ENCODE data around the gene ALDH3A2. TPM values are rescaled to one million over a fixed set of nuclear protein-coding genes. Genes with fewer than 3 reads are reported as not detected.

The ALDH3A2 gene
- total and polyA plus RNA-seq, 2 of the 8 experiments (the other 6 are each of a cell fraction or from before 2014, with no cell fraction given) = 20.6 to 72.9 TPM

- Histone ChIP-seq H4K8ac (ENCODE audit: extremely low read depth, insufficient read depth, low read length) (peak within 1 kb of the TSS; percentile 58), H4K20me1 (replicated peaks in 1 of 2; ENCODE audit: control insufficient read depth in 1 of 2, insufficient read depth in 2 of 2, low read length in 2 of 2) (no peaks in the 10 kb centered on the region), H3K23ac (ENCODE audit: insufficient read length) (no peak within 1 kb of the TSS), H3K9ac (replicated peaks in 1 of 4; ENCODE audit: extremely low read depth in 1 of 4, low read depth in 3 of 4, low read length in 3 of 4) (no peak within 1 kb of the TSS), H3K23me2 (ENCODE audit: low read depth, low read length) (no peaks in the 10 kb centered on the region), H2BK120ac (replicated peaks; ENCODE audit: low read depth, low read length) (no peak within 1 kb of the TSS), H3K79me2 (ENCODE audit: control insufficient read depth in 1 of 2, insufficient read depth in 2 of 2, low read length in 2 of 2) (no peaks in the 10 kb centered on the region), H3K18ac (ENCODE audit: extremely low read depth, low read length) (peak within 1 kb of the TSS; percentile 48; the same call in 1 of the 2 replicates), H2BK15ac (ENCODE audit: low read length) (0 out of 2 replicates have a peak within 1 kb of the TSS, but pooled peaks have one; percentile 46), H3K4me1 (replicated peaks in 1 of 4; ENCODE audit: control insufficient read depth in 3 of 4, insufficient read depth in 4 of 4, low read length in 3 of 4) (peaks cover 0 to 8% (median 0%) of the 10 kb centered on the region in 4 experiments; a peak in 2 of 7 replicates), H2AK5ac (ENCODE audit: low read depth, low read length) (no peak within 1 kb of the TSS), H3K4ac (replicated peaks; ENCODE audit: insufficient read length, low read depth, low read length) (no peak within 1 kb of the TSS), H4K91ac (replicated peaks; ENCODE audit: insufficient read length, low read length) (peak within 1 kb of the TSS; percentile 63), H3K36me3 (ENCODE audit: control insufficient read depth in 2 of 4, insufficient read depth in 4 of 4, low read length in 3 of 4) (no peaks in the 10 kb centered on the region), H2BK12ac (ENCODE audit: low read depth, low read length) (no peak within 1 kb of the TSS), H3K27ac (ENCODE audit: low read depth, low read length) (no peak within 1 kb of the TSS), H2BK5ac (ENCODE audit: low read depth, low read length) (no peak within 1 kb of the TSS), H3K9me3 (ENCODE audit: insufficient read depth in 2 of 2, low read depth in 1 of 2, low read length in 1 of 2) (no peaks in the 10 kb centered on the region), H3K4me2 (ENCODE audit: insufficient read depth in 1 of 2, low read depth in 2 of 2, low read length in 2 of 2) (no peak within 1 kb of the TSS), H3K27me3 (replicated peaks in 1 of 4; ENCODE audit: control insufficient read depth in 3 of 4, extremely low read depth in 1 of 4, insufficient read depth in 3 of 4, low read length in 3 of 4) (no peaks in the 10 kb centered on the region), H3K4me3 (ENCODE audit: extremely low read depth in 1 of 4, insufficient read depth in 2 of 4, low read depth in 3 of 4, low read length in 4 of 4) (no peak within 1 kb of the TSS), H2AFZ (ENCODE audit: low read length) (no peak within 1 kb of the TSS), H3K56ac (replicated peaks; ENCODE audit: insufficient read length, low read depth, low read length) (no peak within 1 kb of the TSS), H4K5ac (ENCODE audit: insufficient read length, low read depth, low read length) (no peak within 1 kb of the TSS), H2BK20ac (ENCODE audit: low read length) (no peak within 1 kb of the TSS), H3K14ac (ENCODE audit: insufficient read length) (peak within 1 kb of the TSS; percentile 10), H3K79me1 (ENCODE audit: low read depth, low read length) (no peaks in the 10 kb centered on the region)
- ChIA-PET CTCF (ENCODE audit: partially characterized antibody) (interaction anchor here (0.6 to 8.7 kb wide), 8 partner anchors 9 to 283 kb away, joined by 3 to 56 read pairs (median 4); partner anchors contain the start of gene ALDH3A2), POLR2A (ENCODE audit: partially characterized antibody) (no interaction called here)
- TF ChIP-seq BACH1 (IDR thresholded peaks at IDR 0.05; ENCODE audit: low read length) = no peak
- no peak for TF ChIP-seq BCL11A (IDR thresholded peaks at IDR 0.05; ENCODE audit: low read depth in 2 of 2, low read length in 2 of 2)
- DNase-seq (ENCODE audit: low read depth in 1 of 2, low spot score in 2 of 2) = peak in 1 of 2 experiments; percentile 38
- no peak for FAIRE-seq
- 85% methylated on average over 13 of the region's 13 CpGs; no CpG with 5 or more reads in 1 of the 2 experiments for WGBS, 2 experiments (ENCODE audit: extremely low coverage in 1 of 2, insufficient coverage in 1 of 2, insufficient read length in 1 of 2, insufficient replicate concordance in 2 of 2, low coverage in 1 of 2, low lambda C conversion rate in 2 of 2, missing lambda C conversion rate in 1 of 2)
Observed at GRCh38 chr17:19716108-19717030, 67.8 kb downstream of the ALDH3A2 start, which contains the start of gene SLC47A2. TSS of gene SLC47A2 (minus strand) at chr17:19716584. CDS start at chr17:19716555, 29 bp downstream.

Measured in H1 (cell line).